HG02981 (cell line): ENCODE data around the gene GUCY1A1.
"Not testable (repeated sequence)": the region's sequence is repeated elsewhere in the genome, so short reads cannot be mapped to it uniquely, and the experiment has no call there.

Source experiments
- ATAC-seq: cut with Tn5 transposase; IDR thresholded peaks from one replicate; pipeline ENCODE4 v1.9.1; 2021; ENCODE audit warnings: mild to moderate bottlenecking, moderate library complexity; ENCODE audit not compliant: unreplicated experiment

The GUCY1A1 gene

DNA sequence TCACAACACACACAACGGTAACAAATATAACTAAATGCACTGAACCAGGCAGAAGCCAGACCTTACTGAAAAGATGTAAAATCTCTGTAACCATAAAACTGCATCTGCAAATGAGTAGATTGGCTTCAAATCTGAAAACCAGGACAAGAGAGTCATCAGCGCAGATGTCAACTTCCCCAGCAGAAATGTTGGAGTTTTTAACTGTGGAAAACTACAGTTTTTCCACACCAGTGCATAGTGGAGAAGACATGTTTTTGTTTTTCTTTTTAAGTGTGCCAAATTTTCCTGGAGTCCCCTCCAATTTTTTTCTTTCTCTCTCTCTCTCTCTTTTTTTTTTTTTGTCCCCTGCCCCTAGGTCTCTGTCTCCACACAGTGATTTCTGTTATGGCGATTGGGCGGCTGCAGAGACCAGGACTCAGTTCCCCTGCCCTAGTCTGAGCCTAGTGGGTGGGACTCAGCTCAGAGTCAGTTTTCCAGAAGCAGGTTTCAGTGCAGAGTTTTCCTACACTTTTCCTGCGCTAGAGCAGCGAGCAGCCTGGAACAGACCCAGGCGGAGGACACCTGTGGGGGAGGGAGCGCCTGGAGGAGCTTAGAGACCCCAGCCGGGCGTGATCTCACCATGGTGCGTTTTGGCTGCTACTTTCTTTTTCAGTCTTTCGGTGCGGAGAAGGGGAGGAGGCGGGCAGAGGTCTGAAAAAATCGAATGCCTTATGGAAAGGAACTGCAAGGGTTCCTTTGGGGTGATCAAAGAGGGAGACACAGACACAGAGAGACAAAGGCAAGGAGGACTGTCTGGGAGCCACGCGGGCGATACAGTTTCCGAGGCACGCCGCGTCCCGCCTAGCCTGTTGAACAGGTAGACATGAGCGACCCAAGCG is at the start of gene GUCY1A1:
Gene GUCY1A1, plus strand, starts transcription at position 505 of the 878 bp plus-strand sequence. CDS start 30,020 bp downstream, outside the sequence.
- ATAC-seq = peak; percentile 25

- ATAC-seq = no peak
Observed at GRCh38 chr4:155617296-155617695, 49.4 kb upstream of the GUCY1A1 start.

- ATAC-seq = no peak
Observed at GRCh38 chr4:155618183-155618838, 48.3 kb upstream of the GUCY1A1 start.

DNA sequence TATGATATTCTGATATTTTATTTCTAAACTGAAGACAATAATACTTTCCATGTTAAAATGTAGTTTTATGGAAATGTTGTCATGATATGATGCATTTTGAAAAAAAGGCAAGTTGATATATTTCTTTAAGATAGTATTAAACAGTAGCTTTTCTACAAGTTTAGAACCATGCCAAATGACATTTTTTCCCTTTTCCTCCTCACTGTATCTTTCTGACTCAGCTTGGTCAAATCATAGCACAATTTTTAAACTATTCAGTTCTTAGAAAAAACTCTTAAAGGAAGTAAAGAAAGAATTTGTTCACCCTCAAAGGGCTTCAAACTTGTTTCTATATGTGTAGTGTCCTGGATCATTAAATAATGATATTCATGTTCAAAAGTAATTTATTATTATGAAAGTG is 46.0 kb upstream of the GUCY1A1 start:
- no peak for ATAC-seq

DNA sequence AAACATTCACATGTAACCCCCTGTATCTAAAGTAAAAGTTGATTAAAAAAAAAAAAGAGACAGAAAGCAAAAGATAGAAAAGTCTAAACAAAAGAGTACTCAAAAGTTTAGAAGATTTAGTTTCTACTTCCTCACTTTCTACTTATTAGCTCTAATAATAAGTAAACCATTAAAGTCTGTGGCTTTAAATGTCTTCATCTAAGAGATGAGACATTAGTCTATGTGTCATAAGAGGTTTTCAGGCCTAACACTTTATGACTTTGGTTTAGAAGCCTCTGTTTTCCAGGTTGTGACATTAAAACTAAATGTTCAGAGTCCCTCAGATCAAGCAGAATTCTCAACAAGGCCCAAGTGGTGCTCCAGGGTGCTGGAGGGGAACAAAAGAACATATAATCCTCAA is 42.2 kb upstream of the GUCY1A1 start:
- ATAC-seq = peak; percentile 98

DNA sequence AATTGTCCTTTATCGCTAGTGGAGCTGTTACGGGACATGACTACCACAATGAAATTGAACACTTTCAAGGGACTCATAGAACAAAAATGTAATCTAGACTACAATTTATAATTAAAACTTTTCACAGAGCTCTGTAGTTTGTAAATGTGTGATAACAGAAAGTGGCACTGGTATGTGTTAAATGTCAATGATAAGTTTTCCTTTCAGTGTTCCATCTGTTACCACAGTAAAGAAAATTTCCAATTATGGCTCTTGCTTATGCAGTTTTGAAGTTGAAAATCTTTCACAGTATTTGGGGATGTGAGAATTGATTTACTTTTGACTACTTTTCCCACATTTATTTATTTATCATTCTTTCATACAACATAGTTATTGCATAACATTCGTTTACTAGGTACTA is 40.1 kb upstream of the GUCY1A1 start:
- ATAC-seq = no peak

- ATAC-seq = no peak
Observed at GRCh38 chr4:155629183-155629825, 37.3 kb upstream of the GUCY1A1 start.

- ATAC-seq = no peak
Observed at GRCh38 chr4:155629956-155630355, 36.7 kb upstream of the GUCY1A1 start.

GRCh38 chr4:155632310-155632840 is 34.3 kb upstream of the GUCY1A1 start:
- ATAC-seq = no peak

DNA sequence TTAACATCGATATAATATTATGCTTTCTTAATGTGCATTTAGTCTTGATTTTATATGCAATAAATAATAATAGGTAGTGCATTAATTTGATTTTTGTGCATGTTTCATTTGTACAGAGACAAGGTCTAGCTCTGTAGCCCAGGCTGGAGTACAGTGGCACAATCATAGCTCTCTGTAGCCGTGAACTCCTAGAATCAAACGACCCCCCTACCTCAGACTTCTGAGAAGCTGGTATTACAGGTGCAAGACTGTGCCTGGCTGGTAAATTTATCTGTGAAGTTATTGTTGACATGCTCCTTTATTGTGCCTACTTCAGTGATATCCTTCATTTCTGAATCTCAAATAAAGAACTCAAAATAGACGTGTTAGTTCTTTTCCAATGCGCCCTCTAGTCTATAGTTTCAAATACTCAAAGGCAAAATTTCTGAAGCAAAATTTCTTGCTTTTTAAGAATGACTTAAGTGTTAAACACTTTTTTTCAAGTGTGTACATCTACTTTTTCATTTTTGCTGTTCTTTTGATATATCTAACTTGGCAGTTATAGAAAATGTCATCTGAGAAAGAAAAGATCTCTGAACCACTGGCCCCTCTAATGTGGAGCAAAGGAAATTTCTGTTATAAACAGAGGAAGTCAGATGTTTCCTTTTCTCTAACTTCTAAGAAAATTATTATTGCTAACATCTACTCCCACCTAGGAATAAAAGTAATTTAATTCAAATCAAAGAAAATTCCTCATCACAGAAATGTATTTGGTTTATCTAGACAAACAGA is 28.3 kb upstream of the GUCY1A1 start:
- no peak for ATAC-seq

- ATAC-seq = peak; percentile 78
Observed at GRCh38 chr4:155639704-155640523, 26.7 kb upstream of the GUCY1A1 start.

- ATAC-seq = no peak
Observed at GRCh38 chr4:155640751-155641150, 25.9 kb upstream of the GUCY1A1 start.

DNA sequence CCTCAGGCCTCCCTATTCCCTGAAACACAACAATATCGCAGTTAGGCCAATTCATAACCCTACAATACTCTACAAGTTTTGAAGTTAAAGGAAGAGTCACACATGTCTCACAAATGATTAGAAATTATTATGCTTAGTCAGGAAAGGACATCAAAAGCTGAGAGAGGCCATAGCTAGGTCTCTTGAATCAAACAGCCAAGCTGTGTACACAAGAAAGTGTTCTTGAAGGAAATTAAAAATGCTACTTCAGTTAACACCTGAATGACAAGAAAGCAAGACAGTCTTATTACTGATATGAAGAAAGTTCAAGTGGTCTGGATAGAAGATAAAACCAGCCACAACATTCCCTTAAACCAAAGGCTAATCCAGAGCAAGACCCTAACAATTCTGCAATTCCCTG is 23.6 kb upstream of the GUCY1A1 start:
- ATAC-seq = no peak

DNA sequence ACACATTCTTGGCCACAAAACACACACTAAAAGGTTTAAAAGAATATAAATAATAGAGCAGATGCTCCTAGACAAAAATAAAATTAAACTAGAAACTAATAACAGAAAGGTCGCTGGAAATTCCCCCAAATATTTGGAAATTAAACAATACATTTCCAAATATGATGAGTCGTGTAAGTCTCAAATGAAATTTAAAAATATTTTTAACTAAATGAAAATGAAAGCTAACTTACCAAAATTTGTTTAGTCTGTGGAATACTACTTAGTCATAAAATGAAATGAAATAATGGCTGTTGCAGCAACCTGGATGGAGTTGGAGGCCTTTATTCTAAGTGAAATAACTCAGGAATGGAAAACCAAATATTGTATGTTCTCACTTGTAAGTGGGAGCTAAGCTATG is 20.6 kb upstream of the GUCY1A1 start:
- no peak for ATAC-seq

DNA sequence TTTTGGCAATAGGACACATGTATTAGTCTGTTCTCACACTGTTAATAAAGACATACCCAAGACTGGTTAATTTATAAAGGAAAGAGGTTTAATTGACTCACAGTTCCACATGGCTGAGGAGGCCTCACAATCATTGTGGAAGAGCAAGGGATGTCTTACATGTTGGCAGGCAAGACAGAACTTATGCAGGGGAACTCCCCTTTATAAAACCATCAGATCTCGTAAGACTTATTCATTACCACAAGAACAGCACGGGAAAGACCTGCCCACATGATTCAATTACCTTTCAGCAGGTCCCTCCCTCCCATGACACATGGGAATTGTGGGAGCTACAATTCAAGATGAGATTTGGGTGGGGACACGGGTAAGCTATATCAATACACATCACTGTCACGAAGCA is 15.9 kb upstream of the GUCY1A1 start:
- ATAC-seq = not testable (repeated sequence)

DNA sequence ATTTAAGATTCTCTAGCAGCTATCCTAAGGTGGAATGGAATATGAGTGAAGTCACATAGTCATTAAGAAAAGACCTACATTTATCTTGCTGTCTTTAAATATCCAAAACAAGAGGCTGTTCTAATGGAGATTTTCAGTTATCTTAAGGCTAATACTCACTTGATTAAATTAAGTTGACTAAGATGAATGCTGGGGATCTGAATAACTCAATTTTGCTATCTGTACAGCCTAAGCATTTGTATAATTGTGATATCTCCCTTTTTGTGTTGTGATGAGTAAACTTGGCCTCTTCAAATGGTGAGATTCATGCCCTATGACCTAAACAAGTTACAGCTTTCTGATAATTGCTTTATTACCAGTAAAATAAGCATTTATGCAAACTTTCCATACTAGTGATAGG is 13.6 kb upstream of the GUCY1A1 start:
- ATAC-seq = no peak

DNA sequence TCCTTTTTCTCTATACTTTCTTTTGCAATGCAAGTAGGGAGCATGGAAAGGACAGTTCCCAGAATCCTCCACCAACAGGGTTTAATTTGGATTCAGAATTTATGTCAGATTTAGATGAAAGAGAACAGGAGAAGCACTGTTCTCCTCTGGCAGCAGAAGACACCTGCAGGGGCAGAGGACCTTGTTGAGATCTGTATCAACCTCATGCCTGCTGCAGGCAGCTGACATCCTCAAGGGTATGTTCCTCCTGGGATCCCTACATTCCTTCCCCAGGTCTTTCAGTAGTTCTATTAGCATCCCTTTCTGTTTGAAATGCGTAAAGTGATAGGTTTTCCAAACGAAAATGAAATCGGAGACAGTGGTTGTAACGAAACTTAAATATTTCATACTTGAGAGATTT is 10.6 kb upstream of the GUCY1A1 start:
- ATAC-seq = no peak

GRCh38 chr4:155657169-155657568 is 9.5 kb upstream of the GUCY1A1 start:
- no peak for ATAC-seq

- ATAC-seq = no peak
Observed at GRCh38 chr4:155657985-155658680, 8.5 kb upstream of the GUCY1A1 start.
